ENCODE measurements around the gene PIM3.

The PIM3 gene

DNA sequence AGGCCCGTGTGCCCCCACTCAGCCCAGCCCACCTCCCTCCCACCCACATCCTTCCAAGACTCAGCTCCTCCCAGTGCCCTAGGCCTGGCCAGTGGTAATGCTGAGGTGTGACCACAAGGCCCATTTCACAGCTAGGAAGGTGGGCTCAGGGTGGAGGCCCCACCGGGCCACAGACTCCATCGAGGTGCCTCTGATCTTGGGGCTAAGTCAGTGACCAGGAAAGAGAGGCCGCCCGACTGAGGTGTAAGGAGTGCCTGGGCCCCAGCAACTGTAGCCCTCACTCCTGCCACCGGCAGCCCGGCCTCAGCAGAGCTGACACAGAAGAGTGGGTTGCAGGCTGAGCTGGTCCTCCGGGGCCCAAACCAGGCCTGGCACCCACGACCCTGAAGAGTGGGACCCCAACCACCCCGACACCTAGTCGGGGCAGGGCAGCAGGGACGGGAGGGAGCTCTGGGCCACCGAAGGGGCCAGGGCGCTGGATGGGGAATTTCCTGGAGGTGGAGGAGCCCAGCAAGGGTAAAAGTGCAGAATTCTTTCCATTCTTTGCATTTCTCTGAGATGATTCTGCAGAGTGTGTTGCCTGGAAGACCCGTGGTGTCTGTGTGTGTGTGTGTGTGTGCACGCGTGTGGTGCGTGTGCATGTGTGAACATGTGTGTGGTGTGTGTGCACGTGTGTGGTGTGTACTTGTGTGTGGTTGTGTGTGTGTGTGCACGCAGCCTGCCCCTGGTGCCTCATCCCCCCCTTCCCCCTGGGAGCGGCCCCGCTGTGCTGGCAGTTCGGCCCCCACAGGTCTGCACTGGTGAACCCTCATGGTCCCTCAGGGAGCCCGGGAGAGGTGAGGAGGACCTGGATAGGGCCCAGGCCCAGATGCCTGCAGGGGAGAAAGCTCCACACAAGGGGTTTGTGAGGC lies 8.3 kb upstream of the PIM3 start:
- in situ Hi-C loops (cut with MboI; ENCODE audit: low pct_unique_long_range_greater_than_20kb, low sequenced_read_pairs): no loop called here
- no peak for DNase-seq

DNA sequence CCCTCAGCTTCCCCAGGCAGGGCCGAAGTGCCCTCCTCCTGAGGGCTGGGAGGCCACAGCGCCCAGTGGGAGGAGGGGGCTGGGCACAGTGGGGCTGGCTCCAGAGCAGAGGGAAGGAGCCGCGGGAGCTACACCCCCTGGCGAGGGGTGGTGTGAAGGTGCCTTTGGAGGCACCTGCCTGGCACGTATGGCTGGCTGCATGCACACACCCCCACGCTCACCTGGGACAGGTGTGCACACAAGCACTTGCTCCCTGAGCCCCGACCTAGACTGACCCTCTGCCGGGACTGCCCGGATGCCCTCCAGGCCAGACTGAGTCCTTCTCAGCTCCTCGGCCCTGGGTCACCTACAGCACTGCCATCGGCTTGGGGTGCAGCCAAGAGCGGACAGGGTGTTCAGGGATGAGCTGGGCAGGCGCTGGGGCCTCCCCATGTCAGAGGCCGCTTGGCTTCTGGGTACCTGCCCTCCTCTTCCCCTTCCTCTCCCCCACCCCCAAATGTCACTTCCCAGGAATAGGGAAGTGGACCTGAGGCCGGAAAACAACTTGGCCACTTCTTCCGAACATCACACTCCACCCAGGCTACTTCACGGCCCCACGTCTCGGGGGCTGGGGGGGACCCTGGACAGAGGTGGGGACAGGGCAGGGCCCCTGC lies 7.4 kb upstream of the PIM3 start:
- DNase-seq: no peak
- in situ Hi-C loops (cut with MboI; ENCODE audit: low pct_unique_long_range_greater_than_20kb, low sequenced_read_pairs): no loop called here

DNA sequence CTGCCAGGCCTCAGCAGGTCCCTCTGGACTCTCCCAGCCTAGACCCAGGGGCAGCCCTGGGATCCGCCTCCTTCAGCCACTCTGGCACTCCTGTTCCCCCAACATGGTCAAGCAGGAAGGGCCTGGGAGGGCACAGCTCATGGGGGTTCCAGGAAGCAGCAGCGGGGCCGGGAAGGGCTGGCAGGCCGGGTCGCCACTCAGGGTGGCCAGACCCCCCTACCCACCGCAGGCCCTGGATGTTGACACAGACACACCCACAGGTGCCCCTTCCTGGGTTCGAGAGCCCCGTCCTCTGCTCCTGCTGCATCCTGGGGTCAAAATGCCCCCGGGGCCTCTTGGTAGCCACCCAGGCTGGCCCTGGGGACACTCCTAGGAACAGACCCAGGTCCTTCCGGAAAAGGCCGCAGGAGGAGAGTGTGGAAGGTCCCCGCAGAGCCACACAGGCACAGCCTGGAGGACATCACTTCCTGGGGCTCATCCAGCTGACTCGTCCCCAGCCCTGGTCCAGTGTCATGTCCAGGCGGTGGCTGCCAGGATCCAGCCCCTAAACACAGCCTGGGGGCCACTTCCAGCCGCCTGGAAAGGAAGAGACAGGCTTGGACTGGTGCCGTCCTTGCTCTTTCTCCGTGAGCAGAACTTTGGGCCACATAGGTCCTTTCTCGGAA lies 6.8 kb upstream of the PIM3 start:
- in situ Hi-C loops (cut with MboI; ENCODE audit: low pct_unique_long_range_greater_than_20kb, low sequenced_read_pairs): no loop called here

DNA sequence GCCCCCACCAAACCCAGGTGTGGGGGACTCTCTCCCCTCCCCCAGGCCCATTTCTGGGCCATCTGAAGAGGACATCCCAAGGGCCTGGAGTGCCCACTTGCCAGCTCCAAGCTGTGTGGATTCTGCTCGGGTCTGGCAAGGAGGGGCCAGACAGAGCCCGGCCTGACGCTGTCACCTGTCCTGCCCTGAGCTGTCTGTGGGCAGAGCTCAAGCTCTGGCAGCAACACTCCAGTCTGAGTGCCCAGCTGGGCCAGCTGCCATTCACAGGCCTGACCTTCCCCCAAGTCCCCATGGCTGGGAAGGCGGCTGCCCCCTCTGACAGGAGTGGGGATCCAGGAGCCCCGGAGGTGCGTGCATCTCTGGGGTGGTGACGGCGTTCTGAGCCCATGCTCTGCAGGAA lies 6.2 kb upstream of the PIM3 start:
- DNase-seq: no peak
- in situ Hi-C loops (cut with MboI; ENCODE audit: low pct_unique_long_range_greater_than_20kb, low sequenced_read_pairs): no loop called here

More for the DNA sequence above, 6.8 kb upstream of the PIM3 start:
- DNase-seq: no peak

DNA sequence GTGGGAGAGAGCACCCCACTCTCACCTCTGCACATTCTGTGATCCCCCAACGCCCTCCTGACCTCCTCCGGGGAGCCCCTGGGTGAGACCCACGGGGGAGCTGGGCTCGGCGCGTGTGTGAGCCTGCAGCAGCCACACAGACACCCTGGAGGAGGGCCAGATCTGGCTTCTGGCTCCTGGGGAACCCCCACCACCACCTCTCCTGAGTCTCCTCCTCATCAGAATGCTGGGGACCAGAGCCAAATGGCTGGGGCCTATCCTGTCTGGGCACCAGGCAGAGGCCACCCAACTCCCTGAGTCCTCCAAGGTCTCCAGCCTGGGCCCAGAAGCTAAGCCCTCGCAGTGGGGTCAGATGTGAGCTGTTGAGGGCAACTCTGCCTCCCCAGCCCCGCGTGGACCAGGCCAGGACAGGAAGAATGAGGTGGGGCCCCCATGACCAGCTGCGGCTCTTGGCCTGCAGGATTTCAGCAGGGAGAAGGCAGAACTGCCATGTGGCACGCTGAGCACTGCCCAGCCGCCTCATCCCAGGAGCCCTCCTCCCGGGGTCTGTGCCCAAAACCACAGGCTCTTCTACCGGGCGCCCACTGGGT lies 5.5 kb upstream of the PIM3 start:
- in situ Hi-C loops (cut with MboI; ENCODE audit: low pct_unique_long_range_greater_than_20kb, low sequenced_read_pairs): no loop called here
- DNase-seq: no peak

DNA sequence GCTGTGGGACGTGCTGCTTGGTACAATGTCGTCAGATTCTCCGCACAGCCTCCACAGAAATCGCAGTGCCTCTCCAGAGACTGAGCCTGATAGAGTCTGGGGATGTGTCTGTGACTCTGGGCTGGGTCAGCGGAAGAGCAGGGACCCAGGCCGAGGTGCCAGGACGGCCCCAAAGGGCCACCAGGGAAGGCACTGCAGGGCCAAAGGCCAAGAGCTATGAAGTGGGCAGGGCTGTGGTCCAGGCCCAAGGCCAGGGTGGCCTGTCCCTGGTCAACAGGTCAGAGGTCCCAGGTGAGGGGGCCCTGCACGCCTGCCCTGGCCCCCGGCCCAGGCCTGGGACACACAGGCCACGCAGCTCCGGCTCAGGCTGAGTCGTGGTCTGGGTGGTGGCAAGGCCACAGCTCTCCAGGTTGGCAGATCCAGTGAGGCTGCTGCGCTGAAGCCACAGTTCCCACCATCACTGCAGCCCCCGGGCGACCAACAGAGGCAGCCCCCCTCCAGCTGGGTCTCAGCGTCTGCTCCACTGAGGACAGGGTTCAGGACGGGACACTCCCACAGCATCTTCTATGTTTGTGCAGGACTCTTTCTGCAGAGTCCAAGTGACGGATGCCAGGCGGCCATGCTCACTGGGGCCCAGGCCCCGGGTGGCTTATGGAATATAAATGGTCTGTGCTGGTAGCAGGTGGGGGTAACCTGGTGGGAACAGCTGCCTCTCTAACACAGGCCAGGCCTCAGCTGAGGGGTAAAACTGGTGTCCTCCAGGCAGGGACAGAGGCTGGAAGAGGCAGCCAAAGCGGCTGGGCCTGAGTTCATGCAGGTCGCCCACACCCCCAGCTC lies 4.8 kb upstream of the PIM3 start:
- no peak for DNase-seq
- in situ Hi-C loops (cut with MboI; ENCODE audit: low pct_unique_long_range_greater_than_20kb, low sequenced_read_pairs): no loop called here

DNA sequence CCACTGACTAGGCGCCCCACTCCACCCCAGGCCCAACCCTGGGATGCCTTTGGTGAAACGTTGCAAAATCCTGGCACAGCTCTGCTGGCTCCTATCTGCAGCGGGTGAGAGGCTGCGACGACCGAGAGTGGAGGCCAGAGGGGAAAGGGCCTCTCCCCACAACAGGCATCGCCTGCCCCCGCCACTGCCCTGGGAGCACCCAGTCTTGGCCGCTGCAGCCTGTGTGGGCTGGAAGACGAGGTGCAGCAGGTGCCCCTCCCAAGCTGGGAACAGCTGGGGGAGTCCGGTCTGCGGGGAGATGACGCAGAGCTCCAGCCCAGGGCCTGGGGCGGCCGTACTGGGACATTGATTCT lies 4.2 kb upstream of the PIM3 start:
- in situ Hi-C loops (cut with MboI; ENCODE audit: low pct_unique_long_range_greater_than_20kb, low sequenced_read_pairs): no loop called here
- DNase-seq: no peak

DNA sequence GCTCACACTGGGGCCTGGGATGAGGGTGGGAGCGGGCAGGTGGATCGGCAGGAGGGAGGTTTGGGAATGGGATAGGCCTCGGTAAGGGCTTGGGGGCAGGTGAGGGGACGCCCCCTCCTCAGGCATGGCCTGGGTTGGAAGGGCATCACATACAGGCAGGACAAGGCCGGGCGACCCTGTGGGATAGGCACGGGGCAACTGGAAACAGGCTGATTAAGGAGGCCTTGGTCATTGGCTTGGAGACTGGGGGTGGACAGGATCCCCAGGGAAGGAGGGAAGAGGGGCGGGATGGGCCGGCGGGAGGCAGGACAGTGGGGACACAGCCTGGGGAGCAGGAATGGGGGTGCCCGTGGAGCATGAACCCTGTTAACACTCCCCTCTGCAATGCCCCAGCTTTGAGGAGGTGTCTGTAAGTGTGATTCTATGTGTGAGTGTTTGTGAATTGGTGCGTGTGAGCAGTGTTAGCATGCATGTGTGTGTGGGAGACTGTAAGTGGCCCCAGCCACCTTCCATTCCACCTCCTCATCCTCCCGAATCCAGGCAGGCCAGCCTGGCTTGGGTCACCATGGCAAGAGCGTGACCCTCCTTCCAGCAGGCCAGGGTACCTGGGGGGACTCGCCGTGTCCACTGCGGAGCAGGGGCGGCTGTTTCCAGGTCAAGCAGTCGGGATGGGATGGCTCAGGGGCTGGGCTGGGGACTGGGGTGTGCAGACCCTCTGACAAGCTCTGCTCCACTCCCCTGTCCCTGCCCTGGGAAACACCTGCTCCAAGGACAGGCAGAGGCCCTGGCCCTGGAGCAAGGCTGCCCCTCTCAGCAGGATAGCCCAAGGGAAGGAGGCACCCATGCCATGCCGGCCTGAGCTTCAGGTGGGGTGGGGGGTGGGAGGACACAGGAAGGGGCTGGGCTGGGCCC lies 3.4 kb upstream of the PIM3 start:
- in situ Hi-C loops (cut with MboI; ENCODE audit: low pct_unique_long_range_greater_than_20kb, low sequenced_read_pairs): no loop called here
- no peak for DNase-seq

DNA sequence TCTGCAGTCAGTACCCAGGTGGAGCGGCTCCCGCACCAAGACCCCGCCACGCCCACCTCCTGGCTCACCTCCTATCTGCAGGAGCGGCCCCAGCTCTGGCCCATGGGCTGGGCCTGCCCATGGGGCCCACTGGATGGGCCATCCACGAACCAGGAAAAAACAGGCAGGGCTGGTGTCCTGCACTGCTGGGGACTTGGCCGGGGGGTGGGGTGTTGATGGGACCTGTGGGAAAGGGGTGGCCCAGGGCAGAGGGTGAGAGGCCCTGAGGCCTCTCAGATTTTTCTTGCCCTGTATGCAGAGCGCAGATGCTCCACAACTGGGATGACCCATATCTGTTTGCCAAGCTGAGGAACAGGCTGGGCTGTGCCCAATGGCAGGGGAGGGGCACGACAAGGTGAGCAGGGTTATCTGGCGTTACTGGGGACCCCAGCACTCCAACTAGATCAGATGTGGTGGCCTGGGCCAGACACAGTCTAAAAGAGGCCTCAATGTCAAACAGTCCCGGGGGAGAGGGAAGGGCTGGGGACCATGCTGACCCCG lies 2.7 kb upstream of the PIM3 start:
- DNase-seq: no peak
- in situ Hi-C loops (cut with MboI; ENCODE audit: low pct_unique_long_range_greater_than_20kb, low sequenced_read_pairs): no loop called here

DNA sequence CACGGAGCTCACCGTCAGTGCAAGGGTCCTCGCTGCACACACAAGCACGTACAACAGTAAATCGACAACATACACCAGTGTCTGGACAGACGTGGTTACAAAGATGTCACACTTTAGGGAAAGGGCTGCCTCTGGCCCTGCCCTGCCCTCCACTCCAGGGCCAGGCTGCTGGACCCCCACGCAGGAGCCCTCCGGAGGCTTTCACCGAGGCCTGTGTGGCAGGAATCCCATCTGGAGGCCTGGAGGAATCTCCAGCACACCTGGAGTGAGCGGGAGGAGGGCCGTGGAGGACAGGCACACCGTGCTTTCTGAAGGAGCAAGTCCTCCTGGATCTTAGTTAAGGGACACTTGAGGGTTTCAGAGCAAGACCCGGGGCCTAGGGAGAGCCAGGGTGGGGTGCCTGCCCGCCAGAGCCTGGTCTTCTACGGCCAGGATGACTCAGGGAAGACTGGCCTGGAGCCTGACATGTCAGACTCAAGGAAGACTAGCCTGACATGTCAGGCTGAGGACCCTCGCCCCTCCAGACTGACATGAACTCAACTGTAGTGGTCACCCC lies 2.1 kb upstream of the PIM3 start:
- DNase-seq: no peak
- in situ Hi-C loops (cut with MboI; ENCODE audit: low pct_unique_long_range_greater_than_20kb, low sequenced_read_pairs): no loop called here

DNA sequence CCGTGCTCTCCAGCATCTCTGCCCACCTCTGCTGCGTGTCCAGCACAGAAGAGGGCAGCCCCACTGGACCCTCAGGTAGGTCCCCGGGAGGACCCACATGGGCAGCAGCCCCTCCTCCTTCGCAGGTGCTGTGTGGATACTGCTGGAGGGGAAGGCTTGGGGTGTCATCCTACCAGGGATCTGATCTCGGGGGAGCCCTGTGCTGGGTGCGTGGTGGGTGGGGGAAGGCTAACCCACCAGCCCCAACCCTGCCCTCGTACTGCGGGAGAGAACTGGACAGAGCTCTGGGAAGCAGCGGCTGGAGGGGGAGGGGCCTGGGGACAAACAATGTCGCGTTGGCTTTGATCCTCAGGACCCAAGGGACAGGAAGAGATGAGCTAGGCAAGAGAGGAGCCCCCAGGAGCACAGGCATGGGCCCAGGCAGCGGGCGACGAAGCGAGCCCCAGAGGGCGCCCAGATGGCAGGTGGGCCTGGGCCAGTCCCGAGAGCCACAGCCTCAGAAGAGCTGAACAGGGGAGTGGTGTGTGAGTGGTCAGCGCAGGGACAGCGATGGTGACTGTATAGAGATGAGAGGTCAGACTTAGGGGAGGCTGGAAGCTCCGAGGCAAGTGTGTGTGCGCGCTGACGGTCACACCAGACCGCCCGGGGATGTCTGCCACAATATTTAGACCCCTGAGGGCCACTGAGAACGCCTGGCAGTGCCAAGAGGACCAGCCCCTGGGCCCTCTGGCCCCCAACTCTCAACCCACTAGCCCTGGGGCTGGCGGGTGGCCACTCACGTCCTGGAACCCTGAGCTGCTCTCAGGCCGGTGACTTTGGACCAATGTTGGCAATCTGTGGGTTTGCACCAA lies 1.4 kb upstream of the PIM3 start:
- in situ Hi-C loops (cut with MboI; ENCODE audit: low pct_unique_long_range_greater_than_20kb, low sequenced_read_pairs): no loop called here
- no peak for DNase-seq

DNA sequence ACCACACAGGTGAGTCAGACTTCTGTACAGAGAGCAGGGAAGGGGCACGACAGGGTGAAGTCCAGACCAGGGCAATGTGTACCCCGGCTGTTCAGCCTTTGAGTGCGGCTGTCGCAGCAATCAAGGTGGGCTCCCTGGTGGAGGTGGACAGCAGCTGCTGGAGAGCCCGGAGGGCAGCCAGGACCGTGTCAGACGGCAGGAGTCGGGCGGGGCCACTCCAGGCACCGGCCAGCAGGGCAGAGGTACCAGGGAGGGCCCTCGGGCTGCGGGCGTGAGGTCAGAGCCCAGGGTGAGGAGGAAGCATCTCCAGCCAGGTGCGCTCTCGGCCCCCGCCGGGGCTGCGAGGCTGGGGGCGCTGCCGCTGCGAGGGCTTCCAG lies 802 bp upstream of the PIM3 start:
- no peak for DNase-seq
- in situ Hi-C loops (cut with MboI; ENCODE audit: low pct_unique_long_range_greater_than_20kb, low sequenced_read_pairs): no loop called here

DNA sequence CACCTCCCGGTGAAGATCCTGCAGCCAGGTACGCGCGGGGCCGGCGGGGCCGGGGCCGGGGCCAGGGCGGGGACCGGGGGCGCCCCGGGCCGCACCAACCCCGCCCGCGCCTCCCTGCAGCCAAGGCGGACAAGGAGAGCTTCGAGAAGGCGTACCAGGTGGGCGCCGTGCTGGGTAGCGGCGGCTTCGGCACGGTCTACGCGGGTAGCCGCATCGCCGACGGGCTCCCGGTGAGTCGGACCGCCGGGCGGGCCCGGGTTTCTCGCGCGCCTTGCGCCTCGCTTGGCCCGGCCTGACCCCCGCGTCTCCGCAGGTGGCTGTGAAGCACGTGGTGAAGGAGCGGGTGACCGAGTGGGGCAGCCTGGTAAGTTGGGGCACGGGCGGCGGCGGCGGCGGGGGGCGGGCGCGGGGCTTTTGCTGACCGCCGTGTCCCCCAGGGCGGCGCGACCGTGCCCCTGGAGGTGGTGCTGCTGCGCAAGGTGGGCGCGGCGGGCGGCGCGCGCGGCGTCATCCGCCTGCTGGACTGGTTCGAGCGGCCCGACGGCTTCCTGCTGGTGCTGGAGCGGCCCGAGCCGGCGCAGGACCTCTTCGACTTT lies 531 bp downstream of the PIM3 start:
- no peak for DNase-seq
- in situ Hi-C loops (cut with MboI; ENCODE audit: low pct_unique_long_range_greater_than_20kb, low sequenced_read_pairs): no loop called here

DNA sequence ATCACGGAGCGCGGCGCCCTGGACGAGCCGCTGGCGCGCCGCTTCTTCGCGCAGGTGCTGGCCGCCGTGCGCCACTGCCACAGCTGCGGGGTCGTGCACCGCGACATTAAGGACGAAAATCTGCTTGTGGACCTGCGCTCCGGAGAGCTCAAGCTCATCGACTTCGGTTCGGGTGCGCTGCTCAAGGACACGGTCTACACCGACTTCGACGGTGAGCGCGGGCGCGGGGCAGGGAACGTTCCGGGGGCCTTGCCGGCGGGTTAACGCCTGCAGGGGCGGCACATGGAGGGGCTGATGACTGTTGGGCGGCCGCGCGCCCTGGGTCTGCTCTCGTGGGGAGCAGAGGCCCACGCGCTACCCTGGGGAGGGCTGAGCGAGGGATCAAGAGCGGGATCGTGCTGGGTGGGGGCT lies 1.0 kb downstream of the PIM3 start:
- in situ Hi-C loops (cut with MboI; ENCODE audit: low pct_unique_long_range_greater_than_20kb, low sequenced_read_pairs): no loop called here
- DNase-seq: no peak

DNA sequence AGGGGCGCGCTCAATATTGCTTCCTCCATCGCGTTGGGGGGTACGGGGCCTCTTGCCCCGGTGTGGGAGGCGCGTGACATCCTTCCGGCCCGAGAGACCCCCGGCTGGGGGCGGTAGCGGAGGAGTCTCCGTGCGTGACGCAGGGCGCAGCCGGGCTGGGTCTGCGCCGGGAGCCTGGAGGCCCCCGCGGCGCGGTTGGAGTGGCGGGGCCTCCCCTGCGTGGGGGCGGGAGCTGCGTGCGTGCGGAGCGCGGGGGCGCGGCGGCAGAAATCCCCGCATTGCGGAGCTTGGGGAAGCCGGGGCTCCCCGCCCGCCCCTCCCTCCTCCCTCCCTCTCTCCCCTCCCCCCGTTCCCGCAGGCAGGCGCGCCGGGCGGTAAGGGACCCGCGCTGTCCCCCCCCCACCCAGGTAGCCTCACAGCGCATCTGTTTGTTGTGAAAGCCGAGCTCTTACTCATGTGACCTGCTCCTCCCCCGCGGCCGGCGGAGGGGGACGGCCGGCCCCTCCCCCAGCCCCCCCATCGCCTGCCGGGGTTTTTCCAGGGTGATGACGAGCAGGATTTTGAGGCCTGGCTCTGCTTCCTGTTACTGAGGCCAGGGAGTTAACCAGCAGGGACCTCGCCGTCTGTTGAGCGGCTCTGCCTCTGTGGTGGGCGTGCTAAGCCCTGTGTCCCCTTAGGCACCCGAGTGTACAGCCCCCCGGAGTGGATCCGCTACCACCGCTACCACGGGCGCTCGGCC lies 1.6 kb downstream of the PIM3 start:
- DNase-seq: peak; percentile 77
- in situ Hi-C loops (cut with MboI; ENCODE audit: low pct_unique_long_range_greater_than_20kb, low sequenced_read_pairs): no loop called here

Measured in KBM-7 (cell line).